Bronchial epithelial cell (primary cell): Measurements from ENCODE around the gene NUDT12. TPM values are rescaled to one million over a fixed set of nuclear protein-coding genes. Genes with fewer than 3 reads are reported as not detected.
A peak's percentile ranks its signal among the peaks of the same experiment; 100 is the strongest.

Experiments
- DNase-seq: peaks from one replicate; pipeline ENCODE4 v3.0.0-alpha.2; 2010; ENCODE audit warnings: low read depth
- FAIRE-seq: peaks from 2 replicates; lab custom pipeline; 2011; peaks lifted over from hg19 to GRCh38; lab: Jason Lieb, UNC
- H3K27me3 ChIP-seq: 2 replicates; pipeline ENCODE4 v1.5.1; 2011; ENCODE audit warnings: low read length; ENCODE audit not compliant: control insufficient read depth, insufficient read depth
- H3K36me3 ChIP-seq: 2 replicates; pipeline ENCODE4 v1.5.1; 2011; ENCODE audit warnings: low read length; ENCODE audit not compliant: control insufficient read depth, insufficient read depth
- H3K4me3 ChIP-seq: 2 replicates; pipeline ENCODE4 v1.5.1; 2011; ENCODE audit warnings: mild to moderate bottlenecking, low read depth, low read length, control low read depth
- total RNA-seq: library from RNA; depleted of rRNA; stranded (reverse); fragments of >200 nt; gene quantifications from 2 replicates; pipeline ENCODE4 v1.2.1, GENCODE V29; 2014
- TF ChIP-seq, protein P1 (sequence below): IDR thresholded peaks from 2 replicates; pipeline ENCODE4 v1.5.1; 2011; ENCODE audit warnings: mild to moderate bottlenecking, moderate library complexity, low read length, control low read depth, inconsistent platforms; ENCODE audit not compliant: insufficient read depth, severe bottlenecking

The NUDT12 gene
- total RNA-seq, 1 donor from 2014 or later = 11.6 TPM

DNA sequence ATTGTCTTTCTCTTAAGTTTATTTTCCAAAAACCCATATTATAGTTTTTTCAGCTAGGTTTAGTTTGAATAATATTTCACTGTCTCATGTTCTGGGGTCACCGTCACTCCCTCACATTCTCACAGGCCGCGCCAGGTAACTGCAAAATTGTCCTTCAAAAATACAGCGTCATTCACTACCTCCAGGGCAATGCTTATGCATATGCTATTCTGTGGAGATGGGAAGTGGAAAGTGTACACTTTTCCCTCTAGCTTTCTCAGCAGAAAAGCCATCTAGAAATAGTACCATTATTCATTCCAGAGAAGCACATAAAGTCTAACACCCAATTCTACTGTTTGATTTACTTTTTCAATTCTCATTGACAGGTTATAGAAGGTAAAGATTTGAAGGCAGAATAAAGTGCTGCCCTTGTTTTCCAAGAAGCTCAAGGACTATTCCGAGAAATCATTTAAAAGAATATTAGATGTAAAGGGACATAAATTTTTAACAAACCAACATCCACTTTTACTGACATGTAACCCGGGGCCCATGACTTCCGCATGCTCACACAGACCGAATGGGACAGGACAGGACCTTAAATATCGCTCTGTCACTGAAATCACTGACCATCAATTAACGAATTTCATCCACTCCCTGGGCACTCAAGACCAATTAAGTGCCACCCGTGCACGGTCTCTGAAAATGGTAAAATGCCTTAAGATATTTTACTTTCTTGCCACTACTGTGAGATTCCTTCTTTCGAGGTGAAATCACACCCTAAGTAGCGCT is 720 bp downstream of the NUDT12 start:
- no peaks in the 10 kb centered on the region for H3K27me3 ChIP-seq
- DNase-seq (peak; percentile 6), FAIRE-seq (no peak)
- H3K4me3 ChIP-seq = peak overlapping the region; percentile 60
- TF ChIP-seq, protein P1, sequence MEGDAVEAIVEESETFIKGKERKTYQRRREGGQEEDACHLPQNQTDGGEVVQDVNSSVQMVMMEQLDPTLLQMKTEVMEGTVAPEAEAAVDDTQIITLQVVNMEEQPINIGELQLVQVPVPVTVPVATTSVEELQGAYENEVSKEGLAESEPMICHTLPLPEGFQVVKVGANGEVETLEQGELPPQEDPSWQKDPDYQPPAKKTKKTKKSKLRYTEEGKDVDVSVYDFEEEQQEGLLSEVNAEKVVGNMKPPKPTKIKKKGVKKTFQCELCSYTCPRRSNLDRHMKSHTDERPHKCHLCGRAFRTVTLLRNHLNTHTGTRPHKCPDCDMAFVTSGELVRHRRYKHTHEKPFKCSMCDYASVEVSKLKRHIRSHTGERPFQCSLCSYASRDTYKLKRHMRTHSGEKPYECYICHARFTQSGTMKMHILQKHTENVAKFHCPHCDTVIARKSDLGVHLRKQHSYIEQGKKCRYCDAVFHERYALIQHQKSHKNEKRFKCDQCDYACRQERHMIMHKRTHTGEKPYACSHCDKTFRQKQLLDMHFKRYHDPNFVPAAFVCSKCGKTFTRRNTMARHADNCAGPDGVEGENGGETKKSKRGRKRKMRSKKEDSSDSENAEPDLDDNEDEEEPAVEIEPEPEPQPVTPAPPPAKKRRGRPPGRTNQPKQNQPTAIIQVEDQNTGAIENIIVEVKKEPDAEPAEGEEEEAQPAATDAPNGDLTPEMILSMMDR = no peak
- peaks cover 1% of the 10 kb centered on the region for H3K36me3 ChIP-seq

DNA sequence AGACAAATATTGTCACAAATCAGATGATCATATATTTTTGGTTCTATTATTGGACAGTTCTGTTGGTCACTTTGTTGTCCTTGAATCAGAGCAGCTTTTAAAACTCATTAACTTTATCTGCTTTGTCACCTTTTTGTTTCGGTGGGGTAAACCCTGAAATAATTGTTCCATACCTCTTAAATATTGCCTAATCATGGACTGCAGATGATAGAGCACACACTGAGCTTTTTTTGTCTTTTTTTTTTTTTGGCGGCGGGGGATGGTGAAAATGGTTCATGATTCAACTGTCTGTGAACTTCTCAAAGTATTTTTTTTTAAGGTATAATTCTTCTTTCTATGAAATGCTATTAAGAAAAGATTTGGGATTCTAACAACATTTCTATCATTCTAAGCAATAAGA is 1.8 kb downstream of the NUDT12 start:
- FAIRE-seq (no peak), DNase-seq (no peak)
- TF ChIP-seq, protein P1 = no peak
- H3K4me3 ChIP-seq = no peak overlapping the region
- peaks cover 2% of the 10 kb centered on the region for H3K36me3 ChIP-seq
- no peaks in the 10 kb centered on the region for H3K27me3 ChIP-seq

DNA sequence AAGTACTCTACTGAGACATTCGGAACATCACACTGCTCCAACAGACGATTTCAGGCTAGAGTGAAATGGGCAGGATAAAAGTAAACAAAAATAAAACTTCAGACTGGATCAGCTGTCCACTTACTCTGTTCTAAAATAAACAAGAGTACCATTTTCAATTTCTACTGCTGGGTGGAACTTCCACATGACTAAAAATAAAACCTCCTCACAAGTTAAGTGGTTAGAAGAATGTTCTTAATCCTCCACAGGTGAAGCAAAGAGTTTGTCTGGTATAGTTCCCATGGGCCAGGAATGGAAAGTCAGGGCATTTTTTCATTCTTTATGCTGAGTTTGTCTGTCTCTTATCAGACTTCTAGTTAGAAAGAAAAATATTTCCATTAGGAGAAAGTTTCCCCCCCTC is 15.7 kb downstream of the NUDT12 start:
- no peak overlapping the region for H3K4me3 ChIP-seq
- TF ChIP-seq, protein P1 = no peak
- no peaks in the 10 kb centered on the region for H3K27me3 ChIP-seq
- H3K36me3 ChIP-seq = no peaks in the 10 kb centered on the region
- no peak for FAIRE-seq
- no peak for DNase-seq

DNA sequence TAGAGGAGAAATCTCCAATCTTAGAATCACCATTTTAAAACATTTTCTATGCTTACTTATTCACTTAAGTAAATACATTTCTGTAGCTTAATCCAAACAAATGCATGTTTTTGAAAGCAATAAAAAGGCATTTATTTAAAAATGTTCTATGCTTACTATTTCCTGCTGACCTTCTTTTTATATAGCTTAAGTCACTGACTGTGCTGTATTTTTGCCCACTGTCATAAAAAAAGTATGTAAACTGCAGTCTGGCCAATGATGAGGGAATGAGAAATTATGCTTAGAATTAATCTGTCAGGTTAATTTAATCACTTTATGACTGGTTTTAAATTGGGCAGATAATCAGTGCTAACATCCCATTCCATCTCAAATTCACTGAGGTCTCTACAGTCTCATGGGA is 20.1 kb downstream of the NUDT12 start:
- no peak for FAIRE-seq

DNA sequence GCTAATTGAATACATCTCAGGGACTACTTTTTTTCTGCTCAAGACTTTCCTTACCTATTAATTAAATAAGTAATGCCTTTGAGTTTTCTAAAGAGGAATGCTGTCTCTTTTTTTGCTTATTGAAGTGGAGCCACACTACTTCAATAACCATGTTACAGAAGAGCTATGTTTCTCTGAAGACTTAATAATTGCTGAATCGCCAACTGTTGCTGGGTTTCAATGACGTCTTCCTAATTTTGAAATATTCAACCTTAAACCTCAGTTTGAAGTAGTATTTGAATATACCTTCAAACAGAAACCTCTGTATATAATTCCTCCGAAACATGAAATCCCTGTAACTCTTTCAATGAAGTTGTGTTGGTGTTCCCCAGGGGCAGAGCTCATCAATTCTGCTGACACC is 21.0 kb downstream of the NUDT12 start:
- TF ChIP-seq, protein P1 = no peak
- Histone ChIP-seq H3K4me3 (no peak overlapping the region), H3K36me3 (no peaks in the 10 kb centered on the region), H3K27me3 (no peaks in the 10 kb centered on the region)
- DNase-seq = no peak
- FAIRE-seq = no peak

More for the DNA sequence above, 20.1 kb downstream of the NUDT12 start:
- Histone ChIP-seq H3K4me3 (no peak overlapping the region), H3K27me3 (no peaks in the 10 kb centered on the region), H3K36me3 (no peaks in the 10 kb centered on the region)
- DNase-seq = no peak
- TF ChIP-seq, protein P1 = no peak
